ENCODE data around the gene SREBF2. TPM values are rescaled to one million over a fixed set of nuclear protein-coding genes. Genes with fewer than 3 reads are reported as not detected.

SREBF2 gene
- total RNA-seq, result 65.5 TPM

DNA sequence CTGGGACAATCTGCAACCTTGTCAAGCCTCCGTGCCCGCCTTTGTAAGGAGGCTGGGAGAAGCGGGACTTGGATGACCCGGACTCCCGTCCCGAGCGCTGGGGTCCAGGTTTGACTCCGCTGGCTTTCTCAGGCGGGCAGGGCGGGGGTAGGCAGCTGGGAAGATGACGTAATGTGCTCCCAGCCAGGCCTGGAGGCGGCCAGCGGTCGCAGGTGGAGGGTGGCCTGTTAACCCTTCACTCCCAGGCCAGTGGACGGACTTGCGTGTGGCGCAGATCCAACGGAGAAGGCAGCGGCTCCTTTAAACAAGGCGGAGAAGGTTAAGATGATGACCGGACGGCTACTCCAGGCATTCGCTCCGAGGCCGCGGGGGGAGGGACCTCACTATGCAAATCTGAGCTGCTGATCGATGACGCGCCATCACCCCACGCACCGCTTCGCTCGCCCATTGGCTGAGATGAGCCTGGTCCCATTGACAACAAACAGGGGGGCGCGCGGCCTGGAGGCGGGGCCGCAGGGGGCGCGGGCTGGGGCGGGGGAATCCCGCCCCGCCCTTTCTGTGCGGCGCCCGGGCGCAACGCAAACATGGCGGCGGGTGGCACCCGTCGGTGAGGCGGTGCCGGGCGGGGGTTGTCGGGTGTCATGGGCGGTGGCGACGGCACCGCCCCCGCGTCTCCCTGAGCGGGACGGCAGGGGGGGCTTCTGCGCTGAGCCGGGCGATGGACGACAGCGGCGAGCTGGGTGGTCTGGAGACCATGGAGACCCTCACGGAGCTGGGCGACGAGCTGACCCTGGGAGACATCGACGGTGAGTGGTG is at the start of gene SREBF2:
Gene SREBF2, plus strand, starts transcription at position 553 of the 816 bp plus-strand sequence. Its CDS starts 166 bp downstream, at position 719.
- peak; percentile 99 for DNase-seq

DNA sequence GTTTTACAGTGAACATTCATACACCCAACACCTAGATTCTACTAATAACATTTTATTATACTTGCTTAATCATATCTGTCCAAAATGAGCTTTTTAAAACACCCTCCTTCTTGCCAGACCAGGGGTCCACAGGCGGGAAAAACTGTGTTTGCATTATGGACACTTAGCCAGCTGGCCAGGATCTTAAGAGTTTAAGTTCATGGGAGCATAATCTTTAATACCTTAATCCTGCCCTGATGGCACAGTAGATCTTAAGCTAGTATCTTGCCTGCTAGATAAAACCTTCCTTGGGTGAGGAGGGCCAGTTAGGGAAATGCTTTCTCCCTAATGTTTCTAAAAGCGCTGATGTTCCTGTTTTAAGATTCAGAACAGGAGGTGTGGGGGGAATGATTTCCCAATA is 45.6 kb upstream of the SREBF2 start:
- DNase-seq, result no peak

DNA sequence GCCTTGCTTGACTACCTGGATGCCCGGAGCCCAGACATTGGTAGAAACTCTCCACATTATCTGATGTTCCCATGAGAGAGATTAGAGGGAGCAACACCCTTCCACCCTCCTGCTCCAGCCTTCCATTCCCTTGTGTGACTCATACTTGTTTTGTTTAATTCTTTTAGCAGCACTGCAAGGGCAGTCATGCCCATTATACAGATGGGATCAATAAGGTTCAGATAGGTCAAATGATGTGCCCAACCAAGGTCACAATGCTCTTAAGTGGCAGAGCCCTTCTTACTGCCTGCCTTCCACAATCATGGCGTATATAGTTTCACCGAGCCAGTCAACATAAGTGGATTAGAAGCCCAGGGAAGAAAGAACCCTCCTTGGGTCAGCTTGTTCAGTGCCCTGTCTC is 39.0 kb upstream of the SREBF2 start:
- no peak for DNase-seq

DNA sequence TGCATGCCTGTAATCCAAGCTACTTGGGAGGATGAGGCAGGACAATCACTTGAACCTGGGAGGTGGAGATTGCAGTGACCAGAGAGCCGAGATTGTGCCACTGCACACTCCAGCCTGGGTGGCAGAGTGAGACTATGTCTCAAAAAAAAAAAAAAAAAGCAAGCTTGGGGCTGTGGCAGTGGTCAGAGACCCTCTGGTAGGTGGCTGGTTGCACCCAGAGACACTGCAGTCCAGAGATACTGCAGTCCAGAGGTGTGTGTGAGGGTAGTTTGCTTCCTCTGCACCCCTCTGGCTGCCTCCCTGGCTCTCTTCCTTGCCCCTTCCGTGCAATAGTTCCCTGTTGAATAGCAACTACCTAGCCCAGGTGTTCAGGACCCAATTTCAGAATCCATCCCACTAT is 34.2 kb upstream of the SREBF2 start:
- no peak for DNase-seq

DNA sequence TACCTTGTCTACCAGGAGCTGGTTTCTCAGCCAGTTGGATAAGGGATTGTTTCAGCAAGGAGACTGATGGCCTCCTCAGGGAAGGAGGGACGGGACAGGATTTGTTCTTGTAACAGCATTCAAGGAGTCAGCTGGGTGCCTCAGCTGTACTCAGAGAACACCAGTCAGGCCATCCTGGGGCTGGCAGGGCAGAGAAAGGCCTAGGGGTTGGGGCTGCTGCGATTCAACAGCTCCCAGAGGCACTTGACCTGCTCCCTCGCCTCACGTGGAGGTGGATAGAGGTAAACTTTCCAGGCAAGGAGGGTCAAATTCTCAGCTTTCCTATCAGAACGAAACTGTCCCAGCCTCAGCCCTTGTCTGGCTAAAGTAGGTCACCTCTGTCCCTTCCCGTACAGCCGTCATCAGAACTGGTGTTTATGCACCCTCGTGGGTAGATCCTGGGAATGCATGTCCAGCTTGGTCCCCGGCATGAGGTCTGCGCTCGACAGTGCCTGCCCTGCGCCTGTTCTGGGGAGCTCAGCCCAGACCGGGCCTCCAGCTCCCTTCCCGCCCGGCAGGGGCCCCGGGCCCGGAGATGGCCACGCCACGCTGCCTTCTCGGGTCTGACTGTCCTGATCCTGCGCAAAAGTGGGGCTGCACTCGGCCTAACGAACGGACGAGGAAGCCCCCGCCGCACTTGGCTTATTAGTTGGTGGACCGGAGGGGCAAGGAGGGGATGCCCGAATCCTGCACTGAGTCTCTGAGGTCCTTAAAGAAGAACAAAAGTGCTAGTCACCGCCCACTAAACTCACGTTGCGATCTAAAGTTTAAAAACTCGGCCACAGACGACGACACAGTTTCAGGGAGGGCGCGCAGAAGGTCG is 33.2 kb upstream of the SREBF2 start:
- DNase-seq, result peak; percentile 30

DNA sequence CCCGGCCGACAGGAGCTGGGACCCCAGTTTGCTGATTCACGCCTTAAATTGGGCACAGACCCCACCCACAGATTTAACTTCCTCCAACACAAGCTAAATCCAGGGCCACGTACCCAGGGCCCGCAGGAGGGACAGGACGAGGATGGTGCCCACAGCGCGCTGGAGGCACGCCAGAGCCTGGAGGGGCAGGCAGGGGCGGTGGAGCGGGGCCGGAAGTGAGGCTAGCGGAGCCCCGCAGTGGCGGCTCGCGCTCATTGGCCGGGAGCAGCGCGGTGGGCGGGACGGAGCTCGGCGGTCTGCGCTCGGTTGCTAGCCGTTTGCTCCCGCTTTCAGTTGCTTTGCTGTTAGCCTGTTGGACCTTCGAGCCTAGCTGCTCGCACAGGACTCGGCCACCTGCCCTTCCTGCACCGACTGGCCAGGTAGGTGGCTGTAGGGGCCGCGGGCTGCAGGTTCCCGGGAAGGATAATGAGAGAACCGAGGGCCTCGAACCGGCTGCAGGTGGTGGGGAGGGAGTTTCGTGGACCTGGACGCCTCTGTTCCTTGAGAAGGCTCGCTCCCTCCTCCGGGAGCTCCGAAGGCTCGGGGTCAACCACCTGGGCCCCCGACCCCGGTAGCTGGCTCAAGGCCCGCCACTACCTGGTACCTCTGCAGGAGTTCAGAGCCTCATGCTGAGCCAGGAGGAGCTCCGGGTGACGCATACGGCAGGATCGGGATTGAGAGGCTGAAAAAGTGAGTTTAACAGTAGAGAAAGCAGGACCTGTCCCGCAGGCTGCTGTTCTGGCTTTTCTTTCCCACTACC is 32.4 kb upstream of the SREBF2 start, which contains the start of gene CCDC134:
Gene CCDC134, plus strand, starts transcription at position 332 of the 799 bp plus-strand sequence. CDS start 8,212 bp downstream, outside the sequence.
- peak; percentile 87 for DNase-seq

DNA sequence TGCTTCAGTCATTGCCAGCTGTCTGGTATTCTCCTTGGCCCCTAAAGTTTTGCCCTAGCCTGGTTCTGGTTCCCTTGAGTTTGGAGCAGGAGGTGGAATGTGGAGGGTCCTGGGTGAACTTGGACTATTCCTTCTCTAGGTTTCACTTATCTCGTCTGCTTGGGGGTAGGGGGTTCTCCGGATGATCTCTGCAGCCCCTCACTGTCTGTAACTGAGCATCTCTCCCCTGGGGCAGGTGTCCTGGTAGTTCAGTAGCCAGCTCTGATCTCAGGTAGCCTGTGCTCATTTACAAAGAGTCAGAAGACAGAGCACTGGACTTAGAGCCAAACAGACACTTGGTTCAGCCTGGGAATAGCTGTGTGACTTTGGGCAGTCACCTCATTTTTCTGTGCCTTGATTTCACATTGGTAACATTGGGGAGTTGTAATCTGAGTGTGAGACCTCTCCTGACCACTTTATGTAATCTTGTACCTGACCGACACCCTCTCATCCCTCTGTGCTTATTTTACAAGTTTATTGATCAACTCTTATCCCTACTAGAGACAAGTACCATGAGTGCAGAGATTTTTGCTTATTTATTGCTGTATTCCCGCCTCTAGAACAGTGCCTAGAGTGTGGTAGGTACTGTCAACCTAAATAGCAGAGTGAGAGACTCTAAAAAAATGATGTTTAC is 31.6 kb upstream of the SREBF2 start:
- DNase-seq, result no peak

DNA sequence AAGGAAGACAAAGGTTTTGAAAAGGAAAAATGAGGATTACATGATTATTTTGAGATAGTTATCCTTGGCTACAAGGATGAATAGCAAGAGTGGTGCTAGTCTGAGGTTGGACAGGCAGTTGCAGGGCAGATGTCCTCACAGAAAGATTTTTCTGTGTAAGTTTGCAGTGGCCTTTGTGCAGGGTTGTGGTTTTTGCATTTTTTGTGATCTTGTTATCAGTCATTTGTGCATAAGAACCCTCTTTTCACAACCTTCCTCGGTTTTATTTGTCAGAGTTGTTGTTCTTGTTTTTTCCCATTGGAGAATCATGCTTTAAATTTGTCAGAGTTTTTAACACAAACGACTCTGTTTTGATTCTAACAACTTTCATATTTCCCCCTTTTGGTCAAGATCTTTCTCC is 31.0 kb upstream of the SREBF2 start:
- DNase-seq, result no peak

DNA sequence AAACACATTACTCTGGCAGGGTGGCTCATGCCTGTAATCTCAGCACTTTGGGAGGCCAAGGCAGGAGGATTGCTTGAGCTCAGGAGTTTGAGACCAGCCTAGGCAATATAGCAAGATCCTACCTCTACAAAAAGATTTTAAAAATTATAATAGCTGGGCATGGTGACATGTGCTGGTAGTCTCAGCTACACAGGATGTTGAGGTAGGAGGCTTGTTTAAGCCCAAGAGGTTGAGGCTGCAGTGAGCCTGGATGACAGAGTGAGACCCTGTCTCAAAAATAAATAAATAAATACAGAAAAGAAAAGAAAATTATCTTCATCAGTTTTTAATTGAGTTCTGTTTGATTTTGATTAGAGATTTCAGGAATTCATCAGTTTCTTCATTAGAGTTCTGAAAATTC is 27.3 kb upstream of the SREBF2 start:
- no peak for DNase-seq

DNA sequence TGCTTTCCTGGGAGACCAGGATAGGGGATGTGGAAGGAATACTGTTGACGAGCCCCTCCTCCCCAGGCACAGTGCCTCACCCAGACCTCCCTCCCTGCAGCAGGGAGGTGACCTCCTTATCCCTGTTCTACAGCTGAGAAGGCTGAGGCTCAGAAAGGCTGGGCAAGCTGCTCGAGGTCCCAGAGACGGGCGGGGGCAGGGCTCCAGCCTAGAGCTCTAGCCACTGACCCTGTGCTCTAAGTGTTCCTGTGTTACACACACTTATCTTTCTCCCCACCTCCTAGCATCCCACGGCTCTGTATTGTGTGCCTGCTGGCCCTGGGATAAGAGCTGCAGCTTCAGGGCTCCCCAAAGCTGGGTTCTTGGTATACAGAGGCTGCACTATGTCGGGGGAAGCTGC is 24.5 kb upstream of the SREBF2 start:
- no peak for DNase-seq

DNA sequence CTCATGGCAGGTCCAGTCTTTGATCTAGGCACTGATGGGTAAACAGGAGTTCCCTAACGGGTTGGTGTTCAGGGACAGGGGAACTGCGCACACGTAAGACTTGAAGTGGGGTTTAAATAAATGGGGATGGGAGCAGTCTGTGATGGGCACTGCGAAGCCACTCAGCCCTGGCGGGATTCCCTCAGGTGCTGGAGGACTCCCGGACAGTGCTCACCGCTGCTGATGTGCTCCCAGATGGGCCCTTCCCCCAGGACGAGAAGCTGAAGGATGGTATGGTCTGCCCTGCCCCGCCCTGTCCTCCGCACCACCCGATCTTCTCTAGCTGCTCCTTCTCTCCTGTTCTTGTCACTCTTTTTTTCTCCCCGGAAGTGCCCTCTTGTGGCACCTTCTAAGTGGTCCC is 22.9 kb upstream of the SREBF2 start:
- DNase-seq, result no peak

DNA sequence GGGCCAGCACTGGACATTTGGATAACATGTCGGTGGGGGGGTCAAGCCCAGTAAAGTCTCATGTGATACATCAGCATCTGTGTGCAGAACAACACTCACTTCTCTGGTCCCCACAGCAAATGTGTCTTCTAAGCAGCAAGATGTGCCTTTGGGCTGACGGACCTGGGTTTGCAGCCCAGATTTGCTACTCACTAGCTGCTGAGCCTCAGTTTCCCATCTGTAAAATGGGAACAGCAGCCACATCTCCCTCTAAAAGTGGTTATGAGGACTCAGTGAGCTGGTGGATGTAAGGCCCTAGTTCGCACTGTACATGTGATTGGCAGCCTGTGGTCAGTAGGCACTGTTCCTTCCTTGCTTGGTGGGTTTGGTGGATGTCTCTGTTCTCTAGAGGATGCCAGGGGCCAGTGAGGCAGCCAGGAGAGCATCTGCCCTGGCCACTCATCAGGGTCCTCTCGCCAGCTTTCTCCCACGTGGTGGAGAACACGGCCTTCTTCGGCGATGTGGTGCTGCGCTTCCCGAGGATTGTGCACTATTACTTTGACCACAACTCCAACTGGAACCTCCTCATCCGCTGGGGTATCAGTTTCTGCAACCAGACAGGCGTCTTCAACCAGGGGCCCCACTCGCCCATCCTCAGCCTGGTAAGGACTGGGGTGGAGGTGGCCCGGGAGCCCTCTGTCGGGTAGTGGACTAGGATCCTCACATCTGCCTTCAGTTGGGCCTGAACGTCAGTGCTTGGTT is 19.9 kb upstream of the SREBF2 start:
- no peak for DNase-seq

DNA sequence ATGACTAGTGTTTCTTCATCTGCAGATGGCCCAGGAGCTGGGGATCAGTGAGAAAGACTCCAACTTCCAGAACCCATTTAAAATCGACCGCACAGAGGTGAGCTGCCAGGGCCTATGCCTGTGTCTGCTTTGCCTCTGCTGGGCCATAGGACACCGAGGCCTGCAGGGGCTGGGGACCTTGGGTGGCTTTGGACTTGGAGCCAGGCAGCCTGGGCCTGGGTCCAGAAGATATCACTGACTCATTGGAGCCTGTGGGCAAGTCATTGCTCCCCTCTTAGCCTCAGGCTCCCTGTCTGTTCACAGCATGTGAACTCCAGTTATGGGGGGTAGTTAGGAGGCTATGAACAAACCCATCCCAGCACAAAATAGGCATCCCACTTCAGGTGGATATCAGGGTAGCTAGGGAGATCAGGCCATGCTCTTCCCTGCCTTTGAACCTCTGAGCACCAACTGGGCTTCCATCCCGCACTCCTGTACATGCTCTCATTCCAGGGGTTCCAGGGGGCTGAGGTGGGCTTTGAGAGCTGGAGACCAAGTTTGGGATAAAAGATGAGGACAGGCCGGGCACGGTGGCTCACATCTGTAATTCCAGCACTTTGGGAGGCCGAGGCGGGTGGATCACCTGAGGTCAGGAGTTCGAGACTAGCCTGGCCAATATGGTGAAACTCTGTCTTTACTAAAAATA is 19.0 kb upstream of the SREBF2 start:
- DNase-seq, result no peak

DNA sequence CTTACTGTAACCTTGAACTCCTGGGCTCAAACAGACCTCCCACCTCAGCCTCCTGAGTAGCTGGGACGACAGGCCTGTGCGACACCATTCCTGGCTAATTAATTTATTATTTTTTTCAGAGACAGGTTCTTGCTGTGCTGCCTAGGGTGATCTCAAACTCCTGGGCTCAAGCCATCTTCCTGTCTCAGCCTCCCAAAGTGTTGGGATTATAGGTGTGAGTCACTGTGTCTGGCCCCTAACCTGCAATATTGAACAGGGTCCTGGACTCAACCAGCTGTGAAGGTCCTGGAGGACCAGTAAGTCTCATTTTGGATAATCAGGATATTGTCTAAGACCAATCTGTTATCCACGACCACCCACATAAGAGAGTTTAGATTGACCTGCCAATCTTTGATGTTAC is 17.2 kb upstream of the SREBF2 start:
- DNase-seq, result no peak

DNA sequence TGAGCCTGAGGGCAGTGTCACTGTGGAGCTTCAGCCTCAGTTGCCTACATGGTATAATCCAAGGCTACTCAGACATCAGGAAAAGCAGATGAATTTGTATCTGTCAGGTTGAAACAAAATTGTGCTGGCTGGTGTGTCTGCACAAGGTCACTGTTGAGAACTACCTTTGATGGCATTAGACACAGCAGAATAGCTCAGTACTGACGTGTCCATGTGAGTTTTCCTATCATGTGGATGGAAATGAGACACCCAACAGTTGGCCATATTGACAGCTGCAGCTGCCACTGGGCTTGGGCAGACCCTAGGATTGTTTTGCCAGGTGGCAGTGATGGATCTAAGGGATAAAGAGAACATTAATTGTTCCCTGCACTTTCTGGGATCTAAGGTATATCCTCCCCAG is 16.7 kb upstream of the SREBF2 start:
- DNase-seq, result no peak

DNA sequence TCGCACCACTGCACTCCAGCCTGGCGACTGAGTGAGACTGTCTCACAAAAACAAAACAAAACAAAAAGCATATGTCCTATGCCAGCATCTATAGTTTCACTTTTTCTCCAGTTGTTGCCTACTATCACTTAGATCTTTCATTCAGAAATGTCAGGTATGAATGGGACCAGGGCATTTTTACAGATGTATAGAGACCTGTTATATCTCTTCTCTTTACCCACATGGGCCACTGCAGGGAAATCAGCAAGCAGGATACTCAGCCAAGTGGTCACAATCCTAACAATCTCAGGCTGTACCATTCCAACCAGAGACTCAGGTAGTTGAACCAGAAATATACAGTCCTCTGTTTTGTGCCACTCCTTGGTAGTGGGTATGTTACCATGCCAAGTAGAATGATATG is 16.0 kb upstream of the SREBF2 start:
- no peak for DNase-seq

DNA sequence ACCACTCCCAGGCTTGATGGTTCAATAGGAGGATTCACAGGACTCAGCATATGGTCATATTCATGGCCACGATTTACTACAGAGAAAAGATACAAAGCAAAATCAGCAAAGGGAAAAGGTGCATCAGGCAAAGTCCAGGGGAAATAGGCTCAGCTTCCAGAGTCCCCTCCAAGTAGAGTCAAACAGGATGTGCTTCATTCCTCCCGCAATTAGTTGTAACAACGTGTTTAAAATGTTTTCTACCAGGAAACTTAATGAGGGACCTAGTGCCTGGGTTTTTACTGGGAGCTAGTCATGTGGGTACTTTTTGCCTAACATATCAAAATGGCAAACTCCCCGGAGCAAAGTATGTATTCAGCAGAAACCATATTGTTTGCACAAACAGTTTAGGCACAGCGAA is 14.9 kb upstream of the SREBF2 start:
- DNase-seq, result no peak

DNA sequence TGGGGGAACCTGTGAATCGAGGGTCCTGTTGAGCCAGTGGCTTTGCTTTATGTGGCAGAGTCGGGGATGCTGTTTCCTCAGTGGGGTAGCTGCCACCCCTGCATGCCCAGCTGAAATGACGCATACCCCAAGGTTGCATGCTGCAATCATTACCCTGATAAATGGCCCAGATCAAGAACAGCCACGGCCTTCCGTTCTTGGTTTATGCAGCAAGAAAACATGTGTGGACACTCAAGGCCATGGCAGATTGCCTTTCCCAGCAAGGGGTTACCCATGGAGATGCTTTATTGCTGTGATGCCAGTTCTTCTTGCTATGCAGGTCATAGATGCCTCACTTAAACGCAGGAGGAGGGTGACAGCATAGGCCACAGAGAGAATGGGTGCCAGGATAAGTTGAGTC is 14.3 kb upstream of the SREBF2 start:
- no peak for DNase-seq

DNA sequence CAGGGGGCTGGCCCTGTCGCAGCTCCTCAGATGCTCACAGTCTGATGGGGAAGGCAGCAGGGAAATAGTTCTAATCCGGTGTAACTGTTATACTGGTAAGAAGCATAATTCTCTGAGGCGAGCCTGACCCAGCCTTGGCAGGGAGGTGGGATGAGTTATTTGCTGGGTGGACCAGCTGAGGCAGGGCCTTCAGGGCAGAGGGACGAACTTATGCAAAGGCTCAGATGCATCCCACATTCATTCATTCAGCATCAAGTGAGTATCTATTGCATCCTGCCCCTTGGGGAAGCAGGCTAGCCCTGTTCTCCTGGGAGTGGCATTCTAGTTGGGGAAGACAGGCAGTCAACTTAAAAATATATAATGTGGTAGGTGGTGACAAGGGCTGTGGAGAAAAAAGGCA is 13.6 kb upstream of the SREBF2 start:
- no peak for DNase-seq

DNA sequence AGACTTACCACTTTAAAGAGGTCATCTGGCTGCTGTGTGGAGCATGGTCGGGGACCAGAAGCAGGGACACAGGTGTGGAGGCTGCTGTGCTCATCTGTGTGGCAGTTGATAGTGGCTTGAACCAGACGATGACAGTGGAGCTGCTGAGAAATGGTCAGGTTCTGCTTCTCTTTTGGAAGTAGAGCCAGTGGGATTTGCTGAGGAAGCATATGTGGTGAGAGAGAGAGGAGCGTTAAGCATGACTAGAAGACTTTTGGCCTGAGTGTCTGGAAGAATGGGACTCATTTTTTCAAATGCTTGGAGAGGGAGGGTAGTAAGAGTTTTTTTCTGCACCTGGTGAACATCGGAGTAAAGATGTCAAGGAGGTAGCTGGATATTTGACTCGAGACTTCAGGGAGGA is 12.5 kb upstream of the SREBF2 start:
- no peak for DNase-seq
